Activated CD4-positive, alpha-beta T cell treated with anti-CD3 and anti-CD28 coated beads for 48 hours (primary cell): ENCODE data around the gene GPR151.
"Not testable (repeated sequence)": the region's sequence is repeated elsewhere in the genome, so short reads cannot be mapped to it uniquely, and the experiment has no call there.

Source experiments
- DNase-seq: peaks from one replicate; pipeline ENCODE4 v3.0.0-alpha.2; 2020

Gene GPR151

DNA sequence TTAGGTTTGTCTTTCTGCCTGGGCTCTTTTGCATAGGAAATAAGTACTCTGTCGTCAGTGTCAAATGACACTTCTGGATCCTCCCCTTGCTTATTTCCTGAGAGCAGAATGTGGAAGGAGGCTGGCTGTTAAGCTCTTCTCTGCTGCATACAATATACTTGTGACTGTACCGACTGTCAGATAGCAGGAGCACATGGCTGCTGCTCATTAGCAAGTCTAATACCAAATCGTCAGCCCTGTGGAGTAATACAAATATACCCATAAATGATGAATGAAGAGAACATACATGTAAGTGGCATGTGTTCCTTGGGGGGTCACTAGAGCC lies at the start of gene GPR151:
Gene GPR151, minus strand, starts transcription at position 40 of the 325 bp plus-strand sequence. CDS start 77 bp downstream, outside the sequence.
- no peak for DNase-seq

DNA sequence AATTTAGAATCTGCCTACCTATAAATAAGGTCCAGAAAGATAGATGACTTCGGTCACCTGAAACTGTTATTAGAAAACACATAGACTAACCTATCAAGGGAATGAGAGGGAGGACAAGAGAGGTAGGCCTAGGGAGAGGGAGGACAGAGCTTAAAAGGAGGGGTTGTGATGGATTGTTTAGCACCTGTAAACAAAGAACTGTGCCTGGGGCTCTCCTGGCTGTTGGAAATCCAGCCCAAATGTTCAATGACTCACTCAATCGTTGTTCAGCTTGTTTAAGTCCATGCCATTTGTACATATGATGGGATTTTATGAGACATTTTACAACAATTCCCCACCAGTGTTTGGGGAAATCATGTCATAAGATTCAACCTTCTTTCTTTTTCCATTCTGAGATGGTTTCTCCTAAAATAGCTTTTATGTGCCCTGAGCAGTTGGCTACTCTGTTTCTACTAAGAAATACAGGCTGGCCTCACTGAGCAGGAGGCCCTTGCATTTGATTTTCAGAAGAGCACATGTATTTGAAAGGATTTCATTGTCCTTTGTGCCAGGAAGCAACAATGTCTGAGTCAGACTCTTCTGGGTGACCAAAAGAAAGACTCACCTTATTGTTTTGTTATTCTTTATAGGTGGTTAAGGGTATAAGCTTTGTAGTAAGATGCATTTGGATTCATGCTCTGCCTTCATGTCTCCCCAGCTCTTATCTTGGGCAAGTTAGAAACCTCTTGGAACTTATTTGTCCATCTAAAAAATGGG lies 48.2 kb upstream of the GPR151 start:
- no peak for DNase-seq

DNA sequence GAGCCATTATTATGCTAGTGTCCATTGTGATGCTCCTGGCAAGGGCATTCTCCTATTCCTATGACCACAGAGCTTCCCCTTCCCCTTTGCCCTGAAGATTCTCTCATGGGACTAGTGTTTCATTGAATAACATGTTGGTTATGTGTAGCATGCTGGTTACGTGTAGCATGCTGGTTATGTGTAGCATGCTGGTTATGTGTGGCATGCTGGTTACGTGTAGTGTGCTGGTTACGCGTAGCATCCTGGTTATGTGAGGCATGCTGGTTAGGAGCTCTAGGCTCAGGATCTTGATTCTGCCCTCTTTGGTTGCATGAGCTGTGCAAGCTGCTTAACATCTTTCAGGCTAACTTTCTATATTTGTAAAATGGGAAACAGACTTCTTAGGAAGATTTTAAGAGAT lies 46.5 kb upstream of the GPR151 start:
- DNase-seq, result no peak

DNA sequence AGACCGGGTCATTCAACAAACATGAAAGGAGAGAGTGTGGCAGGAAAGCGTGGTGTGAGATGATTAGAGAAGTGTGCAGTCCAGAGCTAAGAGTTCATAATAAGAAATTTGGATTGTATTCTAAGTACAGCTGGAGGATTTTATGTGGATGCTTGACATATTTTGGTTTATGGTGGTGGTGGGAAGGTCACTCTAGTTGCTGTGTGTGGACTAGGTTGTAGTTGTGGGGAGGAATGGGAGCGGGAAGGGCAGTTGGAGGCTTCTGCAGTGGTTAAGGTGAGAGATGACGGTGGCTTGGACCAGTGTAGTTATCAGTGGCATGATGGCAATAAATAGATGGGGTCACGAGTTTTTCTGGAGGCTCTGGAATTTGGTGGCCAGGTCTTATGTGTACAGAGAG lies 45.7 kb upstream of the GPR151 start:
- DNase-seq, result no peak

DNA sequence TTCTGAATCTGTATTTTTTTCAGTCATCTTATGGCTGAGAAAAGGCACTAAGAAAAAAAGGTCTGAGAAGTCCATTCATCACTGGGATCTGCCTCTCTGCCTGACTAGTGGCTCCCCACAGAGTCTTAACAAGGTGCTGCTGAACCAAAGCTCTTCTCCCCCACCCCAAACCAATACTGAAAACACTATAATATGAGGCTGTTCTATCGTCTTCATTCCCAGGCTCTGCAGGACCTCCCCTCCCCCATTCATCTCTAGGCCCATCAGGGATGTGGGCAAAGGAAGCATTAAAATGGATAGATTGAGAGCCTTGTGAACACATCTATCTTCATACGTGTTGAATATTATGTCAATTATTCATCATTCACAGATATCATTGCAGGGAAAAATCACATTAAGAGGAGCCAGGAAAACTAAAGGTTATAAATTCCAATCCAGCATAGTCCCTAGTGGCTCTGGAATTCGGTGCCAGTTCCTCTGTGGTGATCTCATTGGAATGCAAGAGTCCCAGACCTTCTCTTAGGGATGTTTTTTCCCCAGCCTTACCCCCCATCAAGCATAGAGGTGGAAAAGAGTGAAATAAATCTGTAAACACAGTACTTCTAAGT lies 44.3 kb upstream of the GPR151 start:
- no peak for DNase-seq

DNA sequence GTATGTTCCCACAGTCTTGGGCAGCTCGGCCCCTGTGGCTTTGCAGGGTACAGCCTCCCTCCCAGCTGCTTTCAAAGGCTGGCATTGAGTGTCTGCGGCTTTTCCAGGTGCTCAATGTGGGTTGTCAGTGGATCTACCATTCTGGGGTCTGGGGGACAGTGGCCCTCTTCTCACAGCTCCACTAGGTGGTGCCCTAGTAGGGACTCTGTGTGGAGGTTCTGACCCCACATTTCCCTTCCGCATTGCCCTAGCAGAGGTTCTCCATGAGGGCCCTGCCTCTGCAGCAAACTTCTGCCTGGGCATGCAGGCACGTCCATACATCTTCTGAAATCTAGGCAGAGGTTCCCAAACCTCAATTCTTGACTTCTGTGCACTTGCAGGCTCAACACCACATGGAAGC lies 40.9 kb upstream of the GPR151 start:
- not testable (repeated sequence) for DNase-seq

DNA sequence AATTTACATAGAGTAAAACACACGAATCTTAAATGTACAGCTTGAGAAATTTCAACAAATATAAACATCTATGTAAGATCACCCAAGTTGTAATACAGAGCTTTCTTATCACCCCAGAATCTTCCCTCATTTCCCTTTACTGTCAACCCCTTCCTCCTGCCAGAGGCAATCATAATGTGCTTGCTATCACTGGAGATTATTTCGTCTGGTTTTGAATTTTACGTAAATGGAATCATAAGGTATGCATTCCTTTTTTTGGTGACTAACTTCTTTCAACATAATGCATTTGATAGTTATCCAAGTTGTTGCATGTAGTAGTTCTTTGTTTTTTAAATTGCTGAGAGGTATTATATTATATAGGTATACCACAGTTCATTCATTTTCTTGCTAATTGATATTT lies 37.5 kb upstream of the GPR151 start:
- no peak for DNase-seq

DNA sequence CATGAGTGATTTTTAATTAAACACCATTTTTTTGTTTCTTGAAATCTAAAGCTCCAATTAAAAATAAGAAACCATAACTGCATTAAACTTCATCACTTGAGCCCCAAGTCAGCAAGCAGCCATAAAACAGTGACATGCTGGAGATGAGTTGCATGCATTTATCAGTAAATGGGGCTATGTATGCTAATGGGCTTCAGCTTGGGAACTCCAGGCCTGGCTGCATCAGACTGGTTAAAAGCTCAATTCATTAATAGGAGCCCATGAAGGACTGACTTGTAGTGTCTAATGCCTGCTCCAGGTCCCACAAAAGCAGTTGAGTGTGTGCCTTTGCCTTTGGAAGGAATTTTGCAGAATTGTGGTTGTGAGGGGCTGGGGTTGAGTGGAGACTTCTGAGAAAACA lies 33.6 kb upstream of the GPR151 start:
- no peak for DNase-seq

DNA sequence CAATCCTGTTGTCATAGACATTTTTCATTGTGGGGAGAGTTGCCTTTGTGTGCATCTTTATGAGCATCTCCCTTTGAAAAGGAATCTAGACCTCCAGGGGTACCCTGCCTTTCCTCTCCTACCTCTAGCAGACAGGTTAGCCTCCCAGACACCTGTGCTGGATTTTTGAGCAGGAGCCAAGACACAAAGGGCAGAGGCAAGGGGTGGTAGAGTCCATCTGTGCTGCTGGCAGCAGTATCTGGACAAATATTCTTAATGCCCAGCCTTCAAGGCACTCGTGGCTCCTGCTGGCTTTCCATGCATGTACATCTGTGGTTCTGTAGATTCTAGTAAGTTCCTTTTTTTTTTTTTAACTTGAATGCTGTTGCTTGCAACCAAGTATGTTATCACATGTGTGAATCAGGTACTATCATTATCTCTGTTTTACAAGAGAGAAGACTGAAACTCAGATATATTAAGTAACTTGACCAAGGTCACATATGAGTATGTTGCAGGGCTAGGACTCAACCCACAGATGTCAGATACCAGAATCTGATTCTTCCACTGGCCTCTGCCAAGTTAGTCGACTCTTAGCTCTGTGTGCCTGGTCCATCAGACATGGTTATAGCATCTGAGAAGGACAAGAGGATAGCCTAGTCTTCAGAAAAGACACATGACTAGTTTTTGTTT lies 32.9 kb upstream of the GPR151 start:
- DNase-seq, result no peak

DNA sequence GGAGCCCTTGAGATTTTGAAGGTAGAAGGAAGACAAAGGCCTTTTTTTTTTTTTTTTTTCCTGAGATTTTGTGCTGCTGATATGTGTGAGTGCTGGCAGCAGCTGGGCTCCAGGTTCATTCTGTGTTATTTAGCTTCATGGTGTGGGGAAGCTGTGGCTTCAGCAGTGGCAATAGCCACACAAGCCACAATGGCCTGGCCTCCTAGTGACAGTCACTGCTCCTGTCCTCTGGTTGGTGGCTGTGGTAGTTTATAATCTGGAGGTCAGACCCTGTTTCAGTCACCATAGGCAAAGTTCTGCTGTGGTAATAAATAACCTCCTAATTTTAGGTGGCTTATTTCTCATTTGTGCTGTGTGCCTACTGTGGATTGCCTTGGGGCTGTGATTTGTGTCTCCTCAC lies 28.2 kb upstream of the GPR151 start:
- no peak for DNase-seq

DNA sequence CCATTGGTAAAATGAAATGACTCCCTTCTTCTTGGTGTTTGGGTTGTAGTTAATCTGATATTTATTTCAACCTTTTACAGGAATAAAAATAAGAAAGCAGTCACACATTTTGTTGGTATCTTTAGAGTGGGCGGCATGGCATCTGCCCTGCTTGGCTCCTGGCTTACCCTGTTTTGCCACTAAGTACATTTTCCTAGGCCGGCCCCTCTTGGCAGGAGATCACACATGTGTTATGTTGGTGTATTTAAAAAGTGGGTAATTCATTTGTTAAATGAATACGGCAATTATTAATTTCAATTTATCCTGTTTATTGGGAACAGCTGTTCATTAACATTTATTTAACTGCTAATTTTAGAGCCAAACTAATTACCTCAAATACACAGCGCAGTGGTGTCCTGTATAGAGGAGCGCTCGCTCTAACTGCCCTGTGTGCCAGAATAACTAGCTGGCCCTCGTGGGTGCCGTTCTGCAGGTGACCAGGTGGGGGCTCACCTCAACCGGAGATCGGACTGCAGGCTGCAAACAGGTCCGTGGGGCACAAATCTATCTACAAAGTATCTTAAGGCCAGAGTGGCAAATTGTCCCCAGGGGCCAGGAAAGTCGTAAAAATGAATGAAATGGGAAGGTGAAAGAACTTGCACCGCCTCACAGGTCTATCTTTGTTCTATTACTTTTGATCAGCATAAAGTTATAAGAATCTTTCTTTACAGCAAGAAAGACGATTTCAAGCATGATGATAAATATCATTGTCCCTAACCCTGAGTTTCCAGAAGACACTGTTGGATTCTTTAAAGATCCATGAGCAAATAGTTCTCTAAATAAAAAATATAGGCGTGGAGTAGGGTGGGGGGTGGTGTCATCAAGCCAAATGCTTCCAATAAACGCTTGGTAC lies 26.2 kb upstream of the GPR151 start:
- peak; percentile 80 for DNase-seq

DNA sequence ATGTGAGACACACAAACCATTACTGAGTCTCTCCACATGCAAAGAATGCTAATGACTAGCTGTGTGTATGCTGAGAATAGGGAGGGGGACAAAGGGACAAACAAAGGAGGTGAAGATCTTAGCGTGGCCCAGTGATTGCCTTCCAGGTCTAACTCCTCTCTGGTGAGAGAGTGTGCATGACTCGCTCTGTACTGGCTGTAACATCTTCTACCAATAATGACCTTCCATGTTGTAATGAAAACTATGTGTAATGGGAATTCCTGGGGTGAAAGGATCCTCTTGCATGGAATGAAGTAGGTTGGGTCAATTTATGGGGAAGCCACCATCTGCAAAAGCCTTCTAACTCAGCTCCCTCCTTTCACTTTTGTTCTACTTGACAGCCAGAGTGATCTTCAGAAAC lies 24.4 kb upstream of the GPR151 start:
- no peak for DNase-seq

DNA sequence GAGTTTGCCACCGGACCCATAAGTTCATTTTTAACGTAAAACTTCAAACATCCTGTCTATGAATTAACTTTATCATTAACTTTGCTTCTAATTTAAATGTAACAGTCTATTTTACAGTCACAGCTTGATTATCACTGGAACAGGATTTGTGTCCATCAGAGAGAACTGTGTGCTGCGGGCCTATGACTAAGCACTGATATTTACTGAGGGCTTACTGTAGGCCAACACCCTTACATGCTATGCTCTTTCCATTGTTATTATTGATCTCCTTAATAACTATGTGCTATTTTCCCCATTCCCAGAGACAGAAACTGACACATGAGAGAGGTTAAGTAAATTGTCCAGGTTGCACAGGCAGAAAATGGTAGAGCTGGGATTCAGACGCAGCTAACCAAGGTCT lies 24.0 kb upstream of the GPR151 start:
- DNase-seq, result no peak

DNA sequence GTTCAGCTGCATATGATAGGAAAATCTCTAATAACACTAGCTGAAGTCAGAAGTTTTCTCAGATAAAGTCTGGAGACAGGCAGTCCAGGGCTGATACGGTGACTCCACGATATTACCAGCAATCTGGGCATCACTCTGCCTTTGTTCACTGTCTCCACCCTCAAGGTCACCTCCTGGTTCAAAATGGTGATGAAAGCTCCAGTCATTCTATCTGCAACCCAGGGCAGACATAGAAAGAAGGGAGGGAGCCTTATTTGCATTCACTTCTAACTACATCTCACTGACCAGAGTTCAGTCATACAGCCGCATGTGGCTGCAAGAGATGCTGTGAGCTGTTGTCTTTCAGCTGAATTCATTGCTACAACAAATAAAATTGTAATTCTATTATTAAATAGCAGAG lies 22.4 kb upstream of the GPR151 start:
- no peak for DNase-seq

DNA sequence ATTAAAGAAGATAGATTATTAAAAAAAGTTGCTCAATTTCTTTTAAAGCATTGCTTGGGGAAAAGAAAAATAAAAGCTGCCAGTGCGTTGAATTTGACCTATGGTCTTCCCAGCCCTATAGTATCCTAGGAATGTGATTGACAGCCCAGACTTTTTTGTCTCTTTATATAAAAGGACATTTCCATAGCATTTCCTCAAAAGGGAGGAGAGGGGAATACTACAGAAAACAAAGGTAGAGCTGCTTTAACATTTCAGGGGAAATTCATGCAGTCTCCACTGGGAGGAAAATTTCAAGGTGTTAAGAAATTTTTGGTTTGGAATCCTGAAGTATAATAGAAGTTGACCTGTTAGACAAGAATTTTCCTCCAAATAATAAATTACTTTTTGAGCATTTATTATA lies 17.9 kb upstream of the GPR151 start:
- no peak for DNase-seq

DNA sequence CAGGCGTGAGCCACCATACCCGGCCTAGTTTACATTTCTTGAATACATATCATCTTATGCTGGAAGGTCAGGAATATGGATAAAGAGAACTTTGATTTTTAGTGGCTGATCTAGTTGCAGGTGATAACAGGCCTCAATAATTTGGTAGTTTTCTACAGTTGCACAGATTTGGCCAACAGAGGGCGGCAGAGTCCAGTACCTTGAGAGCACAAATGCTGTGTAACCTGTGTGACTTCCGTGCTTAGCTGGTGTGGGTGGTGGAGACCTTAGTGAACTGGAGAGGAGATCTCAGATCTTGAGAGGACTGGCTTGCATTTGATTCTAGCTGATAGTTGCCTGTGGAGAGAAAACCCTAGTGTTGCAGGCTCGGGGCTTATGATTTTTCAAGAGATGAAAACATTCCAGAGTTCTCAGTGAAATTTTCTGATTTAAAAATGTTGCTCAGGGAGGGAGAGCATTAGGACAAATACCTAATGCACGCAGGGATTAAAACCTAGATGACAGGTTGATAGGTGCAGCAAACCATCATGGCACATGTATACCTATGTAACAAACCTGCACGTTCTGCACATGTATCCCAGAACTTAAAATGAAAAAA lies 17.4 kb upstream of the GPR151 start:
- peak; percentile 85 for DNase-seq

DNA sequence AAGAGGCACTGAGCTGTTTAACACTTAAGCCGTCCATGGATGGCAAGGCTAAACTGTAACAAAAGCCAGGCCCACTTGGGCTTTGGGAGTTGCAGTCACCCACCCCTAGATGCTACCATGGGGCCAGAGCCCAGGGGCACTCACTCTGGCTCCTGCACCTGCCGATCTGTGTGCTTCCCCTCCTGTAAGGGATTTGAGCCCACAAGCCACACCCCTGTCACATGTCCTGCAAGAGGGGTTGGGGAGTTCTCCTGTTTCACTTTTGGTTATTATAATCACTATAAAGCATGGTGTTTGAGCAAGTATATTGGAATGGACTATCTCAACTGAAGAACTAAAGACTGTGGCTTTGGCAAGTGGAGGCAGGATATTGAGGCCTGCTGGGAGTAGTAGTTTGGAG lies 14.0 kb upstream of the GPR151 start:
- DNase-seq, result no peak

DNA sequence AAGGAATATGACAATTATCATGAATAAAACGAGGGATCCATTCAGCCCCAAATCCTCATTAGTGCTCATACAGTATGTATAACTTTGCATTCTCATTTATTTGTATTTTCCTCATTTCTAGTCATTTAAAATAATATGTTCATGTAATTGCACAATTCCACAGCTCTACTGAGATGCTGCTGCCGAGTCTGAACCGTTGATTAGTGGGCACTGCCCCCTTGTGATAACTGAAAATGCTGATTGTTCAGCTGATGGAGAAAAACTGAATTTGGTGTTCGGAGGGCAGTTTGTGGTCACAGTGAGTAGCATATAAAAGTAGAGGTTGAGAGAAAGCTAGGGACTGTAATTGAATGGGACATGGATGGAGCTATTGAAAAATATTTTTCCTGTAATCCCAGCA lies 12.2 kb upstream of the GPR151 start:
- DNase-seq, result no peak

DNA sequence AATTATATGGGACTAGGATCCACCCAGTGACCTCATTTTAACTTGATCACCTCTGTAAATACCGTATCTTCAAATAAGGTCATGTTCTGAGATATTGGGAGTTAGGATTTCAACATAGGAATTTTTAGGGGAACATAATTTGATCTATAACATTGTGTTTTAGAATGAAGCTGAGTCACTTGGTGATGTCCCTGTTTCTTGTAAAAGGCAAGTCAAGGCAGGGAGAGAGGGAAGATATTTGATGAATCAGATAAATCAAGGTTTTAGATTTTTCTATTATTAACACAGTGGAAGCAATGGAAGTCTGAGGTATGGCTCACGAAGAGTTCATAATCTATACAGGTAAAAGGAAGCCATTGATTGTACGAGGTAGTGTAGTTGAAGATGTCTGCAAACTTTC lies 11.8 kb upstream of the GPR151 start:
- no peak for DNase-seq

DNA sequence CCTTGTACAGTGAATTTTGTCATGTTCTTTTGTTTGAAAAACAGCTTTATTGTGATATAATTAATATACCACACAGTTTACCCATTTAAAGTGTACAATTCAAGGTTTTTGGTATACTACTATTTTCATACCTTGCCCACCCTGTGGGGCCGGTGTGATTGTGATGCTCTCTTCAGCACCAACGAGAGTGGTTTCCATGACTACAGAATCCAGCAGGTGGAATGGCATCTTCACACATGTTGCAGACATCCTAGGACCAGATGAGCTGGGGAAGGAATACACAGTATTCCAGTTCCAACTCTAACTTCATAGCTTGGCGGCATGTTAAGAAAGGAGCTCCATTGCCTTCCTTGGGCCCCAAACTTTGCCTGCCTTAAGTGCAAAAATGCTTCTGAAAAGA lies 7.7 kb upstream of the GPR151 start:
- DNase-seq, result no peak

DNA sequence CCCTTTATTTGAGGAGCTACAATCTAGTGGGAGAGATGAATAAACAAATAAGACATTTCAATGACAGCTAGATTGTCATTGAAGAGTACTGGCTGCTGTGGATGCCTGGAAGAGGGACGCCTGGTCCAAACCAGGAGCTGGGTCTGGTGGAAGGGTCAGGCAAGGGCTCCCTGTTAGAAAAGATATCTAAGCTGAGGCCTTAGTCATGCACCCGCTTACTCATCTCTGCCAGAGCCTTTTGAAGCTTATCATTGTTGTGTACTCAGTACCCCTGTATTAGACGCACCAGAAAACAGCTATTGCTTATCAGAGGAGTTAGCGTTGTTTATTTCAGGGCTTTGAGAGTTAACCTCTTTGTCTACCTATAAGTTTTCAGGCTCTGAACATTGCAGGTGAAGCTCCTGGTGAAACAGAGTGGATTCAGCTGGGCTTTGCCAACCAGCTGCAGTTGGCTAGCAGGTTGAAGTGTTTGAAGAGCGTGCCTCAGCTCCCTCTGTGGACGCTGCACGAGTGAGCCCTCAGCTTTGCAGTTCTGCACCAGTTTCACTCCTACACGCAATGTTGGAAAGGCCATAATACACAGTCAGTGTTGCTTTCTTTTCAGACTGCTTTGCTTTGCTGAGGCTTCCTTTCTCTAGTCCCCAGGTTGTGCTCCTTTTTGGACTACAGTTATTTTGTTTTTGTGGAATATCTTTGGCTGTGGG lies 5.6 kb upstream of the GPR151 start:
- no peak for DNase-seq

DNA sequence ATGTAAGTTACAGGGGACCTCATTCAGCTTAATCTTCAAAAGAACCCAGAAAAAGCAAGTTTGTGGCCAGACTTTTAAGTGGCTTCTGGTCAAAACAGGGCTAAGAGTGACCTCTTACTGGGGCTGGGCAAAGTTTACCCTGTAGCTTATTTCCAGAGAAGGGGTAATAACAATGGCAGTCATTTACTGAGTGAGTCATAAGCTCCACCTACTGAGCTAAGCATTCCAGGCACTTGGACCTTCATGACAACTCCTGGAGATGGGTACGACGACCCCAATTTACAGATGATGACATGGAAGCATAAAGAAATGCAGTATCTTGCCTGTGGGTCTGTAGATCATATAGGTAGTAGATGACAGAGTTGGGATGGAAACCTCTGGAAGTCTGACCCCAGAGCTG lies 4.7 kb upstream of the GPR151 start:
- DNase-seq, result no peak
